HTR-8/SVneo (cell line): ENCODE measurements around the gene DNAH3.

Source experiments
- DNase-seq: peaks from one replicate; pipeline ENCODE4 v3.0.0; 2011; ENCODE audit warnings: low spot score, mixed read lengths; ENCODE audit not compliant: insufficient read length
- FAIRE-seq: peaks from 2 replicates; lab custom pipeline; 2011; peaks lifted over from hg19 to GRCh38; lab: Jason Lieb, UNC

Gene DNAH3

GRCh38 chr16:20899071-20899470 is 251.6 kb downstream of the DNAH3 start:
- no peak for DNase-seq
- FAIRE-seq, result no peak

GRCh38 chr16:20897922-20898321 is 252.7 kb downstream of the DNAH3 start:
- no peak for DNase-seq

GRCh38 chr16:20897253-20897897 is 253.3 kb downstream of the DNAH3 start:
- no peak for FAIRE-seq
- DNase-seq, result no peak

More at GRCh38 chr16:20897922-20898321, 252.7 kb downstream of the DNAH3 start:
- no peak for FAIRE-seq

- DNase-seq (no peak), FAIRE-seq (no peak)
Measured at GRCh38 chr16:20894388-20894787, 256.3 kb downstream of the DNAH3 start.

DNA sequence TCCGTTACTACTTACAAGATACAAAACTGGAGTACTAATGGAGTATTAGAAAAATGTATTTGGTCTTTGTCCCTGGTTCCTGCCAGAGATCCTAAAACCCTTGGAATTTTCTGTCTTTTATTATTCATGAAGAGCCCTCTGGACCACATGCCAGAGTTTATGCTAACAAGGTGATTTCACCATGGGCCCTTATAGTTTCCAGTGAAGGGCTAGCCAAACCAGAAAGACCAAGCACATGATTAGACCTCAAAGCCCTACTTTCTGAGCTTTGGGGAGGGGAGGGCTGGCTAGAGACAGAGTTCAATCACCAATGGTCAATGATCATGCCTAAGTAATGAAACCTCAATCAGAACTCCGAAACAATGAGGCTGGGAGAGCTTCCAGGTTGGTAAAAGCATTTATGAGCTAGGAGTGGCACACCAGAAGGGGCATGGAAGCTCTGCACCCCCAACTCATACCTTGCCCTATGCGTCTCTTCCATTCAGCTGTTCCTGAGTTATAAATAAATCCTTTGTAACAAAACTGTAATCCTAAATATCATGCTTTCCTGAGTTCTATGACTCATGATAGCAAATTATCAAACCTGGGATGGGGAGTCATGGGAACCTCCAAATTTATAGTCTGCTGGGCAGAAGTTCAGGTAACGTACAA is 260.9 kb downstream of the DNAH3 start:
- no peak for FAIRE-seq
- DNase-seq, result no peak

GRCh38 chr16:20887207-20887606 is 263.4 kb downstream of the DNAH3 start:
- DNase-seq (no peak), FAIRE-seq (no peak)

GRCh38 chr16:20886320-20886719 is 264.3 kb downstream of the DNAH3 start:
- DNase-seq (no peak), FAIRE-seq (no peak)

GRCh38 chr16:20884240-20884556 is 266.4 kb downstream of the DNAH3 start:
- no peak for FAIRE-seq
- no peak for DNase-seq

- DNase-seq (no peak), FAIRE-seq (no peak)
Measured at GRCh38 chr16:20883554-20884239, 266.9 kb downstream of the DNAH3 start.
